Activated naive CD8-positive, alpha-beta T cell treated with anti-CD3 and anti-CD28 coated beads, Interleukin-2, amount 10 ng/mL, durations not matched to agents 7 days and 5 days (primary cell): ENCODE results near the gene DOCK1. TPM values are rescaled to one million over a fixed set of nuclear protein-coding genes. Genes with fewer than 3 reads are reported as not detected.

ENCODE experiments used
- ATAC-seq: fragments of 150-1000 bp; cut with Tn5 transposase; one replicate; pipeline ENCODE4 v1.10.0; 2021; ENCODE audit warnings: low read depth, moderate library complexity
- POLR2A ChIA-PET: fragments of 350-600 bp; sonication (Branson Sonifier 250); formaldehyde crosslinking; loops from one replicate; lab custom pipeline; 2021; ENCODE audit warnings: antibody characterized with exemption; lab: Charles Lee
- DNase-seq: peaks from one replicate; pipeline ENCODE4 v3.0.0; 2021
- H3K27ac Mint-ChIP-seq: one replicate; pipeline ENCODE4 v1.8.0; 2022; ENCODE audit warnings: mild to moderate bottlenecking, mixed read lengths
- H3K27me3 Mint-ChIP-seq: one replicate; pipeline ENCODE4 v1.8.0; 2022; ENCODE audit warnings: mild to moderate bottlenecking, moderate library complexity, mixed read lengths
- H3K36me3 Mint-ChIP-seq: one replicate; pipeline ENCODE4 v1.8.0; 2021; ENCODE audit warnings: mild to moderate bottlenecking, mixed read lengths
- H3K4me1 Mint-ChIP-seq: one replicate; pipeline ENCODE4 v1.8.0; 2021; ENCODE audit warnings: mixed read lengths
- H3K4me3 Mint-ChIP-seq: one replicate; pipeline ENCODE4 v1.8.0; 2022; ENCODE audit warnings: mild to moderate bottlenecking, moderate library complexity, mixed read lengths
- H3K9me3 Mint-ChIP-seq: one replicate; pipeline ENCODE4 v1.8.0; 2021; ENCODE audit warnings: mixed read lengths
- total RNA-seq, 2 experiments: library from RNA; stranded (reverse); gene quantifications; one replicate each; pipeline ENCODE4 v1.2.3, GENCODE V29; 2021

The DOCK1 gene
- total RNA-seq, 2 experiments from 2014 or later = 0.06 to 0.14 TPM

- Mint-ChIP-seq H3K4me1 (no peaks in the 10 kb centered on the region), H3K27me3 (peaks cover 14% of the 10 kb centered on the region), H3K36me3 (no peaks in the 10 kb centered on the region), H3K4me3 (no peak overlapping the region), H3K27ac (no peak overlapping the region), H3K9me3 (no peaks in the 10 kb centered on the region)
- no peak for DNase-seq
- POLR2A ChIA-PET = no interaction called here
- ATAC-seq = no peak
Measured at GRCh38 chr10:127242914-127243313, 337.7 kb downstream of the DOCK1 start.

DNA sequence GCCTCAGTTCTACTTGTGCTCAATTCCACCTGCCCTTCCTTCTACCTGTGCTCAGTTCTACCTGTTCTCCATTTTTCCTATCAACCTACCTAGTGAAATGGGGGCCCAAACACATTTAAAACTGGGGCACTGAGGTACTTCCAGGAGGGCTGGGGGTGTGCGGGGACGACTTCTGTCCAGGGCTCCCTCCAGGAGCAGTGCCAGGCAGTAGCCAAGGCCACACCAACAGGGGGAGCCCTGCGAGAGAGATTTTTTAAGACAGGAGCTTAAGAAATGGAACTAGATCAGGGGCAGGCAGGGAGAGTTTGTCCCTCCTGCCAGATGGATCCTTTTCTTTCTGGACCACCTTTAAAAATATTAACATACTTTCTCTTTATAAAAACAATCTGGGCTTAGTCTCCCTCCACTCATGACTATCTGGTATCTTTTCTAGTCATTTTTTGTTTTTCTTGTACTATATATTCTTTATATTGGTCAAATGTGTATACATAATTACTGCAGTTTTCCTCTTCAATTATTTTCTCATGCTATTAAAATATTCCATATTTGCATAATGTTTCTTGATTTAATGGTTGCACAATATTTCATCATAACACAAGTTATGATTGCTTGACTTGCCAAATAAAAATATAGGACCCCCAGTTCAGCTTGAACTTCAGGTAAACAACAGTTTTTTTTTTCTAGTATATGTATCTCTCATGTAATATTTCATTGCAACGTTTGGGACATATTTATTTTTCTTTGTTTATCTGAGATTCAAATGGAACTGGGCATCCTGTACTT, 338.5 kb downstream of the DOCK1 start:
- POLR2A ChIA-PET = no interaction called here
- DNase-seq = peak; percentile 40
- H3K27ac Mint-ChIP-seq = no peak overlapping the region
- no peak for ATAC-seq
- H3K4me1 Mint-ChIP-seq = no peaks in the 10 kb centered on the region
- H3K9me3 Mint-ChIP-seq = no peaks in the 10 kb centered on the region
- H3K27me3 Mint-ChIP-seq = peaks cover 14% of the 10 kb centered on the region
- no peaks in the 10 kb centered on the region for H3K36me3 Mint-ChIP-seq
- H3K4me3 Mint-ChIP-seq = no peak overlapping the region

GRCh38 chr10:127245456-127245855, 340.2 kb downstream of the DOCK1 start:
- DNase-seq = no peak
- ATAC-seq = no peak
- no peak overlapping the region for H3K27ac Mint-ChIP-seq
- no peaks in the 10 kb centered on the region for H3K9me3 Mint-ChIP-seq
- no peaks in the 10 kb centered on the region for H3K4me1 Mint-ChIP-seq
- peaks cover 14% of the 10 kb centered on the region for H3K27me3 Mint-ChIP-seq
- H3K36me3 Mint-ChIP-seq = no peaks in the 10 kb centered on the region
- POLR2A ChIA-PET = no interaction called here
- H3K4me3 Mint-ChIP-seq = no peak overlapping the region

DNA sequence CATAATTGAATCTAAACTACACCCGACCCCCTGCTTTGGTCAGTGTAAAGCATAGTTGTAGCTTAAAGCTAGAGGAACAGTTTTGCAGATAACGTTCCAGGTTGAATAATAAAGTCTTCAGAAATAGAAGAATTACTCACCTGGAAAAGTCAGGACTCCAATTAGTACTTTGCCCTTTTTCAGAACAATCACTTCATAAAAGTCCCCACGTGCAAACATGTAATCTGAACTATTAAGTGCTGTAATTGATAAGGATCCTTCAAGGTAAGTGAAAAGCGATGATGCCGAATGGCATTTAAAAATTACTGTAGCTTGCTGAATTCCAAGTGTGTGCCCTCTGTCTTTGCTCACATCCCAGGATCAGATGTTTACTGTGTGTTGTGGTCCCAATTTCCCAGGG, 344.8 kb downstream of the DOCK1 start:
- ATAC-seq (no peak), DNase-seq (no peak)
- no peak overlapping the region for H3K27ac Mint-ChIP-seq
- POLR2A ChIA-PET = no interaction called here
- H3K27me3 Mint-ChIP-seq = peaks cover 10% of the 10 kb centered on the region
- no peaks in the 10 kb centered on the region for H3K36me3 Mint-ChIP-seq
- H3K4me1 Mint-ChIP-seq = peaks cover 11% of the 10 kb centered on the region
- peaks cover 1% of the 10 kb centered on the region for H3K9me3 Mint-ChIP-seq
- no peak overlapping the region for H3K4me3 Mint-ChIP-seq

DNA sequence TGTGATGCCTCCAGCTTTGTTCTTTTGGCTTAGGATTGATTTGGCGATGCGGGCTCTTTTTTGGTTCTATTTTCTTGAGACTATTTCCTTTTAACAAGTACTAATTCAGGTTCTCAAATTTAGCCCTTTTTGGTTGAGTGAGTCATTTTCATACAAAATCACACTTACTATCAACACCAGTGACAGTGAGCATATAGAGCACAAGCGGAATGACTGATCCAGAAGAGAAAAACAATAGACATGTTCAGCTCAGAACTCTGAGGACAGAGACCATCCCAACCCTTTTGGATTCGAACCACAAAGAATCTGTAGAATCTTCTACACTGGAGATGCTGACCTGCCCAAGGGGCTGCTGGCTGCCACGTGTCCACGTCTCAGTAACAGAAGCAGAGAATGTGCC, 347.6 kb downstream of the DOCK1 start:
- ATAC-seq = no peak
- POLR2A ChIA-PET = no interaction called here

GRCh38 chr10:127254276-127254675, 349.0 kb downstream of the DOCK1 start:
- H3K27me3 Mint-ChIP-seq = peaks cover 8% of the 10 kb centered on the region
- peaks cover 11% of the 10 kb centered on the region for H3K4me1 Mint-ChIP-seq
- peak overlapping the region; percentile 43 for H3K4me3 Mint-ChIP-seq
- POLR2A ChIA-PET = no interaction called here
- ATAC-seq (peak; percentile 42), DNase-seq (no peak)
- no peaks in the 10 kb centered on the region for H3K36me3 Mint-ChIP-seq
- H3K27ac Mint-ChIP-seq = peak overlapping the region; percentile 64
- H3K9me3 Mint-ChIP-seq = peaks cover 1% of the 10 kb centered on the region

More for the DNA sequence above, 347.6 kb downstream of the DOCK1 start:
- no peak overlapping the region for H3K27ac Mint-ChIP-seq
- peaks cover 11% of the 10 kb centered on the region for H3K4me1 Mint-ChIP-seq
- no peak for DNase-seq
- H3K9me3 Mint-ChIP-seq = peaks cover 1% of the 10 kb centered on the region
- peaks cover 8% of the 10 kb centered on the region for H3K27me3 Mint-ChIP-seq
- H3K4me3 Mint-ChIP-seq = no peak overlapping the region
- H3K36me3 Mint-ChIP-seq = no peaks in the 10 kb centered on the region

- POLR2A ChIA-PET = no interaction called here
- peaks cover 11% of the 10 kb centered on the region for H3K4me1 Mint-ChIP-seq
- no peak overlapping the region for H3K27ac Mint-ChIP-seq
- H3K4me3 Mint-ChIP-seq = no peak overlapping the region
- no peak for DNase-seq
- H3K9me3 Mint-ChIP-seq = peaks cover 14% of the 10 kb centered on the region
- no peaks in the 10 kb centered on the region for H3K36me3 Mint-ChIP-seq
- ATAC-seq = no peak
- H3K27me3 Mint-ChIP-seq = peaks cover 8% of the 10 kb centered on the region
Measured at GRCh38 chr10:127257395-127257794, 352.2 kb downstream of the DOCK1 start.

- no peak for ATAC-seq
- POLR2A ChIA-PET = no interaction called here
- DNase-seq = no peak
- Mint-ChIP-seq H3K9me3 (peaks cover 13% of the 10 kb centered on the region), H3K4me3 (no peak overlapping the region), H3K4me1 (peaks cover 4% of the 10 kb centered on the region), H3K27ac (no peak overlapping the region), H3K36me3 (no peaks in the 10 kb centered on the region), H3K27me3 (peaks cover 2% of the 10 kb centered on the region)
Measured at GRCh38 chr10:127259347-127259746, 354.1 kb downstream of the DOCK1 start.

GRCh38 chr10:127262606-127263005, 357.4 kb downstream of the DOCK1 start:
- Mint-ChIP-seq H3K4me1 (no peaks in the 10 kb centered on the region), H3K4me3 (no peak overlapping the region), H3K27me3 (no peaks in the 10 kb centered on the region), H3K9me3 (peaks cover 13% of the 10 kb centered on the region), H3K27ac (no peak overlapping the region), H3K36me3 (no peaks in the 10 kb centered on the region)
- no peak for DNase-seq
- POLR2A ChIA-PET = no interaction called here
- ATAC-seq = no peak

GRCh38 chr10:127265288-127265687, 360.1 kb downstream of the DOCK1 start:
- no peaks in the 10 kb centered on the region for H3K4me1 Mint-ChIP-seq
- H3K27me3 Mint-ChIP-seq = no peaks in the 10 kb centered on the region
- H3K27ac Mint-ChIP-seq = no peak overlapping the region
- POLR2A ChIA-PET = no interaction called here
- H3K9me3 Mint-ChIP-seq = peaks cover 11% of the 10 kb centered on the region
- H3K36me3 Mint-ChIP-seq = no peaks in the 10 kb centered on the region
- no peak overlapping the region for H3K4me3 Mint-ChIP-seq
- DNase-seq (no peak), ATAC-seq (no peak)

- POLR2A ChIA-PET = no interaction called here
- no peak overlapping the region for H3K4me3 Mint-ChIP-seq
- no peak for ATAC-seq
- no peaks in the 10 kb centered on the region for H3K27me3 Mint-ChIP-seq
- H3K36me3 Mint-ChIP-seq = no peaks in the 10 kb centered on the region
- H3K9me3 Mint-ChIP-seq = peaks cover 4% of the 10 kb centered on the region
- no peak overlapping the region for H3K27ac Mint-ChIP-seq
- no peaks in the 10 kb centered on the region for H3K4me1 Mint-ChIP-seq
- DNase-seq = no peak
Measured at GRCh38 chr10:127266431-127266830, 361.2 kb downstream of the DOCK1 start.

DNA sequence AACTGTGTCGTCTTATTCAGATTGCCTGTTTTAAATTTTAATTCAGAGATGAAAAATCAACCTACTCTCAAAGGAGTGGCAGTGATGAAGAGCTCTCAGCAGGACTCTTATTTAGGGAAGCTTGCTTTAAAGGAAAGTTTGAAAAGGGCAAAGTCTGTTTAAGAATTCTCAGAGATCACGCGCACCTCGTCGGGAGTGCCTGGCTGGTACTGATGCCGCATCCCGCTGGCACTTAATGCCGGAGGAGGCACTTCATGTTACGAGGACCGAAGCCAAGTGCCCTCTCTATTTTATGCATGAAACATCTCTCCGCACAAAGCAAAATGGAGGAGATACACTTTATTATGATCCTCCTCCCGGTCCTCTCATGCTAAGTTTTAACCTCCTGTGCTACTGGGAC, 362.2 kb downstream of the DOCK1 start:
- no peaks in the 10 kb centered on the region for H3K36me3 Mint-ChIP-seq
- POLR2A ChIA-PET = no interaction called here
- ATAC-seq (no peak), DNase-seq (no peak)
- H3K4me3 Mint-ChIP-seq = no peak overlapping the region
- no peak overlapping the region for H3K27ac Mint-ChIP-seq
- no peaks in the 10 kb centered on the region for H3K4me1 Mint-ChIP-seq
- H3K9me3 Mint-ChIP-seq = no peaks in the 10 kb centered on the region
- H3K27me3 Mint-ChIP-seq = peaks cover under 1% of the 10 kb centered on the region

DNA sequence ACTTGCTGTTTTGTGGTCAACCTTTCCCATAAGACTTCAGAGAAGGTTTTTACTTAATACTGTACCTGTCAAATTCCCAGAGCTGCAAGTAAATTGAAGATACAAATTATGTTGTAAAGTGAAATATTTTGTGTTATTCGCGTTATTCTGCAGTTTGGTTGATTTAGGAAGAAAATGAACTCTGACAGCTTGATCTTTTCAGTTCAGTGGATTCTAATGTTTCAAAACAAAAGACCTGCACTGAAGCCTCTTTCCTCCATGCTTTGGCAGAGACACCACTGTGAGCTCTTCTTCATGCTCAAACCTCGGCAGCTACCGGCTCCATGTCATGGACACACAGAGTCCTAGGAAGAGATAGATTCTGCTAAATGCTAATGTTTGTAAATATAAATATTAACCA, 366.8 kb downstream of the DOCK1 start:
- POLR2A ChIA-PET = no interaction called here
- no peak for DNase-seq
- no peak for ATAC-seq
- Mint-ChIP-seq H3K27ac (no peak overlapping the region), H3K9me3 (no peaks in the 10 kb centered on the region), H3K4me1 (no peaks in the 10 kb centered on the region), H3K27me3 (peaks cover 2% of the 10 kb centered on the region), H3K36me3 (no peaks in the 10 kb centered on the region), H3K4me3 (no peak overlapping the region)

GRCh38 chr10:127275272-127275671, 370.0 kb downstream of the DOCK1 start:
- Mint-ChIP-seq H3K9me3 (no peaks in the 10 kb centered on the region), H3K4me1 (no peaks in the 10 kb centered on the region), H3K27ac (no peak overlapping the region), H3K36me3 (no peaks in the 10 kb centered on the region), H3K4me3 (no peak overlapping the region), H3K27me3 (peaks cover 2% of the 10 kb centered on the region)
- ATAC-seq = no peak
- POLR2A ChIA-PET = no interaction called here
- no peak for DNase-seq
